NCI-H2029 treated with DMSO at 0.1 percent for 48 hours (cell line): ENCODE data around the gene USF3.
A peak's percentile ranks its signal among the peaks of the same experiment; 100 is the strongest.

Experiments used
- DNase-seq: peaks from one replicate; lab custom pipeline; 2025; lab: John Stamatoyannopoulos, UW

USF3 gene

DNA sequence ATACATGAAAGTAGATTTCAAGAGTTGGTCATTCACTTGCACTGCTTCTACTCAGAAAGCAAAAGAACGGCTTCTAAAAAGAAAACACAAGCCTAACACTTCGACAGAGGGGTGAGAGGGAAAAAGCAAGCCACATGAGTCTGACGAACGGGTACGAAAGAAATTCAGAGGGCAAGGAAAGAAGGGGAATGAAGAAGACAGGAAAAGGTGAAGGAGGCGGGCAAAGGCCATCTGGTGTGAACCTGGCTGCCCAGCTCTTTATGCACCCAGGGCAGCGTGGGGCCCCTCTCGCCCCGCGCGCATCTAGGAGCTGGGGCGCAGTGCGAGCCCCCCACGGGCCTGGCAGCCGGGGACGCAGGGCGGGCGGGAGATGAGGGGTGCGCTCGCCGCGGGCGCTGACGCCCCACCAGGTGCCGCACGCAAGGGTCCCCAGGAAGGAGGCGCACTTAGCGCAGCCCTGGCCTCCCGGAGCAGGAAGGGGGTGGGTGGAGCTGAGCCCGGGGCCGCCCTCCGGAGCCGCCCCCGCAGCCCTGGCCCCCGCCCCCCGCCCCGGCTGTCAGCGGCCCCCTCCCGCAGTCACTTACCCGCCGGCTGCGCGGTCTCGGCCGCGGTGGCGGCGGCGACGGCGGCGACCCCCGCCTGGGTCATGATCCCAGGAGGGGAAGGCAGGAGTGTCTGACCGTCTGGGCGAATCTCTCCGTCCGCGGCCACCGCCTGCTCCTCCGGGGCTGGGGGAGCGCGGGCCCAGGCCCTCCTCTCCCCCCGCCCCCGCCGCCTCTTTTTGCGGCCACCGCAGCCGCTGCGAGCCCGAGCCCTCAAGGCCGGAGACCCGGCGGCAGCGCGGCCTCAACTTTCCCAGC lies at the start of gene USF3:
USF3 (minus strand) TSS at position 857 of the 860 bp plus-strand sequence. CDS start 21,764 bp downstream, outside the sequence.
- DNase-seq = no peak

DNA sequence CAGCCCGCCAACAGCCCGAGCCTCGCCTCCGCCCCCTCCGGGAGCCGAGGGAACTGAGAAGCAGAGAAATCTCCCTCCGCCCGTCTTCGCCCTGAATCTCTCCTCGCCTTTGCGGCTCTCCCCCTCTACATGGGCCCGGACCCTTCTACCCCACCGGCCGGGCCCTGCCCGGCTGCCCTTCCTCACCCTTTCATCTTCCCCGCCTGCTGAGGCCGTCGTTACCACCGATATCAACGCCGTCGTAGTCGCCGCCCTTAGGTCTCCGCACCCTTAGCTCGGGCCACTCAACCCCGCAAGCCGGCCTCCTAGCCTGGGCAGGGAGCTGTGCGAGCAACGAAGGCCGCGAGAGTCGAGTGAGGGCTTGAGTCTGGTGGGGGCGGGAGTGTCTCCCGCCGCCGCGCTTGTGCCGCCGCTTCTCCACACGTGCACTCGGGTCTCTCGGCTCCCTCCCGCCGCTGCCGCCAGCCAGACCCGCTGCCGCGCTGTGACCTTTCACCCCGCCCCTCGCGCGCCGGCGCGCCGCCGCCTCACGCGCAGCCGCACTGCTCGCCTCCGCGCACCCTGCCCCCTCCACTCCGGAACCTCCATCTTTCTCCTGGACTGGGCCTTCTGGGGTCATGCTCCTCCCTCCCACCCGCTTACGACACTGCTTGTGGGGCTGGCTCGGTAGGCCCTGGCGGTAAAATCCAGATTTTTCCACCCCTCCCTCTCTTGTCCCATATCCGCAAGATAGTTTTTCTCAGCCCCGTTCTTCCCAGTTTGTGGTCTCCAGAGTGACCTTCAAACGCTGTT lies 49.5 kb upstream of the USF3 start, which contains the start of gene NAA50:
NAA50 (minus strand) TSS at position 494 of the 792 bp plus-strand sequence; CDS start at position 194, 300 bp downstream.
- DNase-seq = peak; percentile 80

- DNase-seq = peak; percentile 80
These were observed 48.7 kb upstream of the USF3 start for GRCh38 chr3:113744941-113745755.

DNA sequence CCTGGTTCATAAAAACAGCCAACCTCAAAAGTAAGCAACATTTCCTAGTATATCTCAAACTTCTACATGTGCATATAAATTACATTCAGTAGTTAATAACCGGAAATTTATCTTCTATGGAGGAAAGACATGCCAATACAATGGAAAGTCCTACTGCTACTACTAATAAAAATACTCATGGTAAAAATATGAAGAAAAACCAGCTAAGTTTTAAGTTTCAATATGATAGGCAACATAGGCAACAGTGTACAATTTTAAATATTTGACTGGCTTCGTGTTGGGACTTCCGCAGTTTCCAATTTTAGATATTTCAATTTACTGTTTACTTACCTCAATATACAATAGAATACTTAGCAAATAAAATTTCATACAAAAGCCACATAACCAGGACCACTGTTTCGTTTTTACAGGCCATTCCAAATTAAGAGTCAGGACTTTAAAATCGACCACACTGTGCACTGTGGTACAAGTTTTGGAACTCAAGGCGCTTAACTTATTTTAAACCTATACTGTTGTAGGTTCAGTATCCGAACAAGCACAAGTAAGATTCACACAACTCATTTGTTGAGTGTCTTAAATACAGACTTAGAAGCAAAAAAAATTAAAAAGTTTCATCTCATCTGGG lies 46.7 kb upstream of the USF3 start:
- no peak for DNase-seq

DNA sequence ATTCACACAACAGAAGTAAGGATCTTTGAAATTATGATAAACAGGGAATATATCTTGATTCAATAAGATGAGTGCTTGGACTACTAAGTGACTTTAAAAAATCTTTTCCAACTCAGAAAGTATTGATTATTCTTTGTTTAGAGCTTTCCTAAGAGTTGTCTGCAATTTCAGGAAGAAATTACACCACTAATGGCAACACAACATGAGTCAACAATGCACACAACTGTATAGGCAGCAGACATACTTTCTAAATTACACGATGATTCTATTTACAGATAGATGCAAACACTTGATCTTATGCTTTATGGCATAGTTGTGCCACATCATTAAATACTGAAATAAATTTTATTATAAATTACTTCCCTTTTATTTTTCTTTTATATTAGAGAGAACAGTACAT lies 45.2 kb upstream of the USF3 start:
- no peak for DNase-seq

GRCh38 chr3:113741086-113741485 lies 44.6 kb upstream of the USF3 start:
- no peak for DNase-seq

GRCh38 chr3:113736548-113737089 lies 40.2 kb upstream of the USF3 start:
- DNase-seq = peak; percentile 21

GRCh38 chr3:113731694-113732093 lies 35.3 kb upstream of the USF3 start:
- DNase-seq = no peak

DNA sequence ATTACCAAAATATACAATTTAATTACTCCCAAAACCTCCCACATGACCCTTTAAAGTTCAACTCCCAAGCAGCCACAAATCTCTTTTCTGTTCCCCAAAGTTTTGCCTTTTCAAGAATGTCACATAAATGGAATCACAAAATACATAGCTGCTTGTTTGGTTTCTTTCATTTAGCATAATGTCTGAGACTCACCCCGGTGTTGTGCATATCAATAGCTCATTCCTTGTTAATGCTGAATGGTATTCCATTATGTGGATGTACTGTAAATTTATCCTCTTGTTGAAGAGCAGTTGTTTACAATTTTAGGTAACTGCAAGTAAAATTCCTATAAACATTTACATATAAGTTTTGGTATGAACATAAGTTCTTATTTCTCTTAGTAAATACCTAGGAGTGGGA lies 34.1 kb upstream of the USF3 start:
- no peak for DNase-seq

DNA sequence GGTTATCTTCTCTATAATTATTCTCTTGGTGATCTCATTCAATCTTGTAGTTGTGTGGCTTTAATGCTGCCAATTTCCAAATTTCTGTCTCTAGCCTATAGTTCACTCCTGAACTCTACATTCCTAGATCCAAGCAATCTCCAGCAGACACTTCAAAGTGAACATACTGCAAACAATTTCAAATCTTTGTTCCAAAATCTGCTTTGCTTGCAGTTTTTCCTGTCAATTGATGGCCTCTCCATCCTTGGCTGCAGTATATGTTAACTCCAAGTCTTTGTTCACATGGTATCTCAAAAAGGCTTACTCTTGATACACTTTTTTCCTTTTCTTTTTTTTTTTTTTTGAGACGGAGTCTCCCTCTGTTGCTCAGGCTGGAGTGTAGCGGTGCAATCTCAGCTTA lies 32.2 kb upstream of the USF3 start:
- no peak for DNase-seq

DNA sequence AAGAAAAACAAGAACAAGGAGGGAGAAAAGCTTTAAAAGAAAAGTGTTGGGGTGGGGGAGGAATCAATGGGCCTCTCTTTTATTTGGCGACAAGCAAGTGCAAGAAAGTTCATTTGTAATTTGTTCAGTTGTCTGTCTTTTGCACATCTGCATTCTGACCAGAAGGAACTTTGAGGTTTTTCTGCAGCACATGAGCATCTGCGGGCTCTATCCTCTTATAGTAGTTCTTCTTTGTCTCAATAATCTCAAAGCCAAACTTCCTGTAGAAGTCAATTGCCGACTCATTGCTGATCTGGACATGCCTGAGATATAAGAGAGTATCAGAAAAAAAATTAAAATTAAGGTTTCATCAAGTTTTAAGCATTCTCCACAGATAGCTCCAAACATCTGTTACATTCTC lies 25.2 kb upstream of the USF3 start:
- no peak for DNase-seq

- no peak for DNase-seq
These were observed 23.3 kb upstream of the USF3 start for GRCh38 chr3:113719758-113720157.

GRCh38 chr3:113719294-113719693 lies 22.9 kb upstream of the USF3 start:
- no peak for DNase-seq

DNA sequence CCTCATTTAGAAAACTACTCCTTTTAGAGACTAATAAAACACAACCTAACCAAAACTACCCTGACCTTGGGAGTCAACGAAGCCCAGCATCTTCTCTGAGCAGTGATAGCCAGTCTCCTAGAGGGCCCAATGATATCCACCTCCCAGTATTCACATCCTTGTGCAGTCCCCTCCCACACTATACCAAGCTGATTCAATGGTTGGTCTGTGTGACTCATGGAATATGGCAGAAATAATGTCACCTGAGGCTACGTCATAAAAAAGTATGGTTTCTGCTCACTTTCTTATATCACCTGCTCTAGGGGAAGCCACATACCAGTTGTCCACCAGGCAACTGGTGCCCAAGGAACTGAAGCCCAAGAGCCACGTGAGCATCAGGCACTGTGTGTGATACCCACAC lies 21.4 kb upstream of the USF3 start:
- no peak for DNase-seq

- DNase-seq = no peak
These were observed 20.9 kb upstream of the USF3 start for GRCh38 chr3:113717308-113717707.

GRCh38 chr3:113714702-113715101 lies 18.3 kb upstream of the USF3 start:
- no peak for DNase-seq

DNA sequence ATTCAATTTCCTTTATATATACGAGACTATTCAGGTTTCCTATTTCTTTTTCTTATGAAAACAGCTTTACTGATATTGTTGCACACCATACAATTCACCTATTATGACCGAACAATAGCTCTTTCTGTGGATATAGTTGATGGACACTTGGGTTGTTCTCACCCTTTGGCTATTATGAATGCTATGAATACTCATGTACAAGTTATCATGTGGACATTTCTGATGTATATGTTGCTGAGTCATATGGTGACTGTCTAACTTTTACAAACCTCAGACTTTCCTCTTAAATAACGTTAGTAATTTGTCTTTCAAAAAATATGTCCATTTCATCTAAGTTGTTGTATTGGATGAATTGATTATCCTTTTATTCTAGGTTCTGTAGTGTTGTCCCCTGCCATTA lies 15.7 kb upstream of the USF3 start:
- DNase-seq = no peak

DNA sequence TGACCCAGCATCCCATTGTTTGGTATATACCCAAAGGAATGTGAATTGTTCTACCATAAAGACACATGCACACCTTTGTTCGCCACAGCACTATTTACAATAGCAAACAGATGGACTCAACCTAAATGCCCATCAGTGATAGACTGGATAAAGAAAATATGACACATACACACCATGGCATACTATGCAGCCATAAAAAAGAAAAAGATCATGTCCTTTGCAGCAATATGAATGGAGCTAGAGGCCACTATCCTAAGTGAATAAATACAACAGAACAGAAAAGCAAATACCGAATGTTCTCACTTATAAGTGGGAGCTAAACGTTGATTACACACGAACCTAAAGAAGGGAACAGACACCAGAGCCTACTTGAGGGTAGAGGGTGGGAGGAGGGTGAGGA lies 11.4 kb upstream of the USF3 start:
- no peak for DNase-seq

GRCh38 chr3:113698956-113699355 lies 2.5 kb upstream of the USF3 start:
- no peak for DNase-seq

- no peak for DNase-seq
These were observed 1.8 kb upstream of the USF3 start for GRCh38 chr3:113698213-113698742.

DNA sequence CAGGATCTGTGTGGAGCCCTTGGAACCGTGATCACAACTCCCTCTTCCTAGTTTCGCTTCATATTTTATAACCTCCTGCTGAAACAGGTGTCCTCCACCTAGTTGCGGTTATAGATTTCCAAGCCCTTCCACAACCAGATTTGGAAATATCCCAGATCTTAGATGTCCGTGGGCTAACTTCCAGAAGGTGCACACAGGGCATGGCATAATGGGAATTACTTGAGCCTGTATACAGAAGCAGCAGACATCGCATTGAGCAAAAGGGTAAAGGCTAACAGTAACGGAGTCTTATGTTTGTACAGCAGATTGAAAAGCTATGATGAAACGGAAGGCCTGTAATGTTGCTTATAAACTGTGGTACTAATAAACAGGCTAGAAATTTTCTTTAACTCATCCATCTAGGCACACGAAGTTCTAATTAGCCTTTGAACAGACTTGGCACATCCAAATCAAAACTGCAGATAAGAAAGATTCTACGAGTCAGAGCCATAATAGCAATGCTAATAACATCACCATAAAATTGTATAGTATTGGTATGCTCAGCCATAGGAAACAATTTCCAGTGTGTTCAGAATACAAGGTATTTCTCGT lies 1.2 kb upstream of the USF3 start:
- DNase-seq = no peak
